GM12801 (cell line): ENCODE measurements around the gene TBC1D21.

Experiments used
- TF ChIP-seq, protein P1 (sequence below): IDR thresholded peaks from one replicate; pipeline ENCODE4 v1.5.1; 2011; ENCODE audit warnings: control low read depth; ENCODE audit not compliant: insufficient read length; ENCODE audit errors: extremely low read depth

TBC1D21 gene

GRCh38 chr15:73914145-73914544 is 40.8 kb downstream of the TBC1D21 start:
- TF ChIP-seq, protein P1, sequence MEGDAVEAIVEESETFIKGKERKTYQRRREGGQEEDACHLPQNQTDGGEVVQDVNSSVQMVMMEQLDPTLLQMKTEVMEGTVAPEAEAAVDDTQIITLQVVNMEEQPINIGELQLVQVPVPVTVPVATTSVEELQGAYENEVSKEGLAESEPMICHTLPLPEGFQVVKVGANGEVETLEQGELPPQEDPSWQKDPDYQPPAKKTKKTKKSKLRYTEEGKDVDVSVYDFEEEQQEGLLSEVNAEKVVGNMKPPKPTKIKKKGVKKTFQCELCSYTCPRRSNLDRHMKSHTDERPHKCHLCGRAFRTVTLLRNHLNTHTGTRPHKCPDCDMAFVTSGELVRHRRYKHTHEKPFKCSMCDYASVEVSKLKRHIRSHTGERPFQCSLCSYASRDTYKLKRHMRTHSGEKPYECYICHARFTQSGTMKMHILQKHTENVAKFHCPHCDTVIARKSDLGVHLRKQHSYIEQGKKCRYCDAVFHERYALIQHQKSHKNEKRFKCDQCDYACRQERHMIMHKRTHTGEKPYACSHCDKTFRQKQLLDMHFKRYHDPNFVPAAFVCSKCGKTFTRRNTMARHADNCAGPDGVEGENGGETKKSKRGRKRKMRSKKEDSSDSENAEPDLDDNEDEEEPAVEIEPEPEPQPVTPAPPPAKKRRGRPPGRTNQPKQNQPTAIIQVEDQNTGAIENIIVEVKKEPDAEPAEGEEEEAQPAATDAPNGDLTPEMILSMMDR = no peak

DNA sequence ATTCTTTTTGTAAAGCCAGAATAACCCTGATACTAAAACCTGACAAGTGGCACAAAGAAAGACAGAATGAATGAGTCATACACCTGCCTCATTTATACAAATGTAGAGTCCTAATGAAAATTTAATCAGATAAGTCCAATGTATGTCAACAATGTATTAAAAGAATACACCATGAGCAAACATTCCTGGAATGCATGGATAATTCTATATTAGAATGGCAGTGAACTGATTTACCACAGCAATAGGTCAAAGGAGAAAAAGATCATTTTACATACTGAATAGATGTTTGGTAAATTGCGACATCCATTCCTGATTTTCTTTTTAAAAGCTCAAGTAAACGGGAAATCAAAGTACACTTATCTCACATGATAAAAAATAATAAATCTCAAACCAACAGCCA is 41.7 kb downstream of the TBC1D21 start:
- TF ChIP-seq, protein P1 = no peak

DNA sequence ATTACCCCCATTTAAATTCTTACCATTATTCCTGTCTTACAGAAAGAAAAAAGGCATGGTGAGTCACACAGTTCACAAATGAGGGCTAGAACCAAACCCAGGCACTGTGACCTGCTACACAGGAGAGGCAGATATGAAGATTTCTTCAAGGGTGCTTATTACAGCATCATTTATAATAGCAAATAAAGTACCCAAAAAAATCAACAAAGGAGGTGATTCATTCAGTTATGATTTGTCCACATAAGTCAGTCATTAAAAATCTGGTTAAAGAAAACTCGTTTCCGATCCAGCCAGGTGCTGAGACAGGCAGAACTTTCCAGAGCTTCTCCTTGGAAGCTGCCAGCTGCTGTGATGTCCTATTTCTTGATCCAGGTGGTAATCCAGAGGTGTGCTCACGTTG is 45.4 kb downstream of the TBC1D21 start:
- TF ChIP-seq, protein P1 = no peak

GRCh38 chr15:73919706-73920105 is 46.3 kb downstream of the TBC1D21 start:
- TF ChIP-seq, protein P1 = no peak

DNA sequence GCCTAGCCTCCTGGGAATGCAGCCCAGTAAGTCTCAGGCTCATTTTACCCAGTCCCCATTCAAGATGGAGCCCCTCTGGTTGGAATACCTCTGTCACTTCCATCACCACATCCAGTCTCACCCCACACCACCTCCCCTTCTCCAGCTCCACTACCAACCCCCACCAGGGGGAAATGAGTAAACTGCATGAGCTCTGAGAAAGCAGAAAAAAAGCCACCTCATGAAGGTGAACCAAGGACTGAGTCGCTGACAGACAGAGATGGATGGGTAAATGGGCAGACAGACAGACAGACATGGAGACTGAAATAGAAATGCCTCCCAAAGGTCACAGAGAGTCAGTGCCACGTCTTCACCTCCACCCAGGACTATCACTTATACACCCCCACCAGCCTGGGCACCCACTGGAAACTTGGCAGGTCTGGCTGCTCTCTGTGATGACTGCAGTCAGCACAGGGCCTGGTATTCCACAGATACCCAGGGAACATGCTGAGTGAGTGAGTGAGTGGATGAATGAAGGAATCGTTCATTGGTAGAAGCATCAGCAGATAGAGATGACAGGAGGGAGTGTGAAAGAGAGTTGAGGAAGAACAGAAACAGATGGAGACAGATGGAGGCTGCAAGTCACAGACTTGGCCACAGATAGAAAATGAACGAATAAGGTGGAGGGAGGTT is 48.0 kb downstream of the TBC1D21 start:
- TF ChIP-seq, protein P1 = no peak

DNA sequence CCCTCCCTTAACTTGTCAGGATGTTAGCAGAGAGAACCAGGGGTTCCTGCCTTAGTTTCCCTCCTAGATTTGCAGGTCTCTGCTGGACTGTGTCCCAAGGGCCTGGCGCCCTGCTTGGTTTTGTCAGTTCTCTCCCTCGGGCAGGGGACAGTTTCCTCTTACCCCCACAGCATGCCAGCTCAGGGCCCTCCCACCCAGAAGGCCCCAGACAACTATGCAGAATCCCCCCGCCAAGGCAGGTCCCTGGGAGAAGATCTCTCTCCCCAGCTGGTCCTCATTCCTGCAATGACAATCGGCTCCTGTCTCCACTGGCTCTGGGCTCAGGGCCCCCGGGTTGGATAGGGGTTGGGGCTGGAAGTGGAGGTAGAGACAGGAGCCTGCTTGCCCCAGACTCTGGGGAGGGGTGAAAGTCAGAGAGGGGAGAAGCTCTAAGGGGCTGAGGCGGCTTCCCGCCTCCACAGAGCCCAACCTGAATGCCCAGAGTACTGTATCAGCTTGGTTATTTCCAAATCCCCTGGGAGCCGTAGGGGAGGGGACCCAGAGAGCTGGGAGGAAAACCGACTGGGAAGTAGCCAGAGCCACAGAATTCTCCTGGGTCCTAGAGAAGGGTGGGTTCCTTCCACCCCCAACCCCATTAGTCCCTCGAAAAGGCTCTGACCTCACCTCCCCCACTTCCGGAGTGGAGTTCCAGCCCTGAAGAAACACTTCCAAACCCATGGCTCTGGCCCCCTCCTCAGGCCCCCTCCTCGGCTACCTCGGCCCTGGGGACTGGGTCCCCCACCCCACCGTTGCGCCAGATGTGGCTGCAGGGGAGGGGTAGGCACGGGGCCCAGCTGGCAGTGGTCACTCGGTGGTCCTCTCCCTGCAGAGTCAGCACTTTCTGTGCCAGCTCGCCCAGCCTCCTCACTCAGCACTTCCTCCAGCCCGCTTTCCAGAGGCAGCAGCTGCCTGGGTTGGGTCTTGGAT is 49.1 kb downstream of the TBC1D21 start:
- TF ChIP-seq, protein P1 = no peak

- TF ChIP-seq, protein P1 = no peak
These were observed 49.8 kb downstream of the TBC1D21 start for GRCh38 chr15:73923156-73923487.
